Astrocyte (in vitro differentiated cells and primary cell): ENCODE measurements around the gene POLN. TPM values are rescaled to one million over a fixed set of nuclear protein-coding genes. Genes with fewer than 3 reads are reported as not detected.

Experiments
- DNase-seq: peaks from one replicate; pipeline ENCODE4 v3.0.0-alpha.2; 2010; ENCODE audit warnings: low read depth
- FAIRE-seq: peaks from 2 replicates; lab custom pipeline; 2011; peaks lifted over from hg19 to GRCh38; lab: Jason Lieb, UNC
- H2AFZ ChIP-seq: 2 replicates; pipeline ENCODE4 v1.6.0; 2012; ENCODE audit warnings: low read depth, low read length, inconsistent platforms
- H3K27ac ChIP-seq: 2 replicates; pipeline ENCODE4 v1.5.1; 2011; ENCODE audit warnings: low read depth, low read length, inconsistent platforms
- H3K27me3 ChIP-seq: 2 replicates; pipeline ENCODE4 v1.6.0; 2011; ENCODE audit warnings: low read length, inconsistent platforms; ENCODE audit not compliant: insufficient read depth
- H3K36me3 ChIP-seq: 2 replicates; pipeline ENCODE4 v1.5.1; 2011; ENCODE audit warnings: low read length, inconsistent platforms; ENCODE audit not compliant: insufficient read depth
- H3K4me1 ChIP-seq: 2 replicates; pipeline ENCODE4 v1.5.1; 2011; ENCODE audit warnings: low read length, inconsistent platforms; ENCODE audit not compliant: insufficient read depth
- H3K4me2 ChIP-seq: 2 replicates; pipeline ENCODE4 v1.6.0; 2012; ENCODE audit warnings: low read length, inconsistent platforms
- H3K4me3 ChIP-seq: 2 replicates; pipeline ENCODE4 v1.5.1; 2011; ENCODE audit warnings: low read depth, mild to moderate bottlenecking, low read length, inconsistent platforms; ENCODE audit not compliant: insufficient read depth
- H3K79me2 ChIP-seq: 2 replicates; pipeline ENCODE4 v1.6.0; 2012; ENCODE audit warnings: mild to moderate bottlenecking, low read length, inconsistent platforms; ENCODE audit not compliant: insufficient read depth
- H3K9ac ChIP-seq: 2 replicates; pipeline ENCODE4 v1.6.0; 2012; ENCODE audit warnings: mild to moderate bottlenecking, low read length, inconsistent platforms
- H3K9me3 ChIP-seq: 2 replicates; pipeline ENCODE4 v1.5.1; 2012; ENCODE audit warnings: low read depth, mild to moderate bottlenecking, low read length, inconsistent platforms; ENCODE audit not compliant: insufficient read depth
- H4K20me1 ChIP-seq: 2 replicates; pipeline ENCODE4 v1.6.0; 2012; ENCODE audit warnings: low read length, inconsistent platforms; ENCODE audit not compliant: insufficient read depth
- H3K27ac Mint-ChIP-seq: one replicate; pipeline ENCODE4 v1.8.0; 2021; ENCODE audit warnings: mild to moderate bottlenecking, mixed read lengths; ENCODE audit not compliant: unreplicated experiment
- H3K27me3 Mint-ChIP-seq: one replicate; pipeline ENCODE4 v1.8.0; 2021; ENCODE audit warnings: low read depth, mixed read lengths; ENCODE audit not compliant: unreplicated experiment
- H3K36me3 Mint-ChIP-seq: one replicate; pipeline ENCODE4 v1.8.0; 2021; ENCODE audit warnings: low read depth, mixed read lengths; ENCODE audit not compliant: unreplicated experiment
- H3K4me1 Mint-ChIP-seq: one replicate; pipeline ENCODE4 v1.8.0; 2021; ENCODE audit warnings: low read depth, mixed read lengths; ENCODE audit not compliant: unreplicated experiment
- H3K4me3 Mint-ChIP-seq: one replicate; pipeline ENCODE4 v1.8.0; 2021; ENCODE audit warnings: mild to moderate bottlenecking, moderate library complexity, mixed read lengths; ENCODE audit not compliant: unreplicated experiment
- H3K9me3 Mint-ChIP-seq: one replicate; pipeline ENCODE4 v1.8.0; 2021; ENCODE audit warnings: mild to moderate bottlenecking, mixed read lengths; ENCODE audit not compliant: unreplicated experiment
- EZH2 ChIP-seq: IDR thresholded peaks from 2 replicates; pipeline ENCODE4 v1.6.1; 2012; ENCODE audit warnings: mild to moderate bottlenecking, low read length, inconsistent platforms; ENCODE audit not compliant: insufficient read depth
- total RNA-seq: library from RNA; stranded (reverse); gene quantifications from 2 replicates; pipeline ENCODE4 v1.2.1, GENCODE V29; 2021
- TF ChIP-seq, protein P1 (sequence below): IDR thresholded peaks from 2 replicates; pipeline ENCODE4 v1.5.1; 2011; ENCODE audit warnings: low read depth, mild to moderate bottlenecking, inconsistent platforms, low read length, moderate library complexity; ENCODE audit not compliant: insufficient read depth

Gene POLN
- total RNA-seq, 1 donor from 2014 or later, result 3.1 TPM

DNA sequence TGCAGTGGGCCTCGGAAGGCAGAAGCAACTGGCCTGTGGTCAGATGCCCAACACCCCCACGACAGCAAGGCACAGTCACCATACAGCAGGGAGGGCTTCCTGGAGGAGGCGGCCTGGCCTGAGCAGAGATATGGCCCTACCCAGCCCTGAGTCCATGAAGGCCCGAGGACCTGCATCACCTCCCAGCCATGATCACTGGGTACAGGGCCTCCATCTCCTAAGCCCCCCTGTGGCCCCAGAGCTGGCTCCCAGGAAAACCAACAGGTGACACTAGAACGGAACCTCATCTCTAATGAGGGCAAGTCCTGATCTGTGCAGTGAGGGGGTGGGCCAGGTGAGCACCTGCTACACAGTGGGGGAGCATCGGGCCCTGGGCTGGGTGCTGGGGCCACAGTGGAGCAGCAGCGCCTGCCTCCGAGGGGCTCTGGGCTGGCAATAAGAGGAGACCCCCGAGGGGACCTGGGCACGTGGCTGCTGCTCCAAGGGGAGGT is 46.2 kb upstream of the POLN start:
- no peak overlapping the region for H3K27ac Mint-ChIP-seq
- H3K4me1 Mint-ChIP-seq, result peaks cover 5% of the 10 kb centered on the region
- no peaks in the 10 kb centered on the region for H3K36me3 Mint-ChIP-seq
- no peak overlapping the region for H3K4me3 ChIP-seq
- H3K9me3 ChIP-seq, result no peaks in the 10 kb centered on the region
- H3K9me3 Mint-ChIP-seq, result peaks cover 2% of the 10 kb centered on the region
- no peak for TF ChIP-seq EZH2
- TF ChIP-seq, protein P1, sequence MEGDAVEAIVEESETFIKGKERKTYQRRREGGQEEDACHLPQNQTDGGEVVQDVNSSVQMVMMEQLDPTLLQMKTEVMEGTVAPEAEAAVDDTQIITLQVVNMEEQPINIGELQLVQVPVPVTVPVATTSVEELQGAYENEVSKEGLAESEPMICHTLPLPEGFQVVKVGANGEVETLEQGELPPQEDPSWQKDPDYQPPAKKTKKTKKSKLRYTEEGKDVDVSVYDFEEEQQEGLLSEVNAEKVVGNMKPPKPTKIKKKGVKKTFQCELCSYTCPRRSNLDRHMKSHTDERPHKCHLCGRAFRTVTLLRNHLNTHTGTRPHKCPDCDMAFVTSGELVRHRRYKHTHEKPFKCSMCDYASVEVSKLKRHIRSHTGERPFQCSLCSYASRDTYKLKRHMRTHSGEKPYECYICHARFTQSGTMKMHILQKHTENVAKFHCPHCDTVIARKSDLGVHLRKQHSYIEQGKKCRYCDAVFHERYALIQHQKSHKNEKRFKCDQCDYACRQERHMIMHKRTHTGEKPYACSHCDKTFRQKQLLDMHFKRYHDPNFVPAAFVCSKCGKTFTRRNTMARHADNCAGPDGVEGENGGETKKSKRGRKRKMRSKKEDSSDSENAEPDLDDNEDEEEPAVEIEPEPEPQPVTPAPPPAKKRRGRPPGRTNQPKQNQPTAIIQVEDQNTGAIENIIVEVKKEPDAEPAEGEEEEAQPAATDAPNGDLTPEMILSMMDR, result no peak
- no peaks in the 10 kb centered on the region for H3K27me3 ChIP-seq
- no peak overlapping the region for H3K4me3 Mint-ChIP-seq
- no peak for DNase-seq
- H3K36me3 ChIP-seq, result no peaks in the 10 kb centered on the region
- FAIRE-seq, result no peak
- no peaks in the 10 kb centered on the region for H4K20me1 ChIP-seq
- no peak overlapping the region for H3K27ac ChIP-seq
- no peaks in the 10 kb centered on the region for H3K79me2 ChIP-seq
- no peak overlapping the region for H2AFZ ChIP-seq
- peaks cover 29% of the 10 kb centered on the region for H3K27me3 Mint-ChIP-seq
- peaks cover 11% of the 10 kb centered on the region for H3K4me1 ChIP-seq
- no peak overlapping the region for H3K4me2 ChIP-seq
- H3K9ac ChIP-seq, result no peak overlapping the region

DNA sequence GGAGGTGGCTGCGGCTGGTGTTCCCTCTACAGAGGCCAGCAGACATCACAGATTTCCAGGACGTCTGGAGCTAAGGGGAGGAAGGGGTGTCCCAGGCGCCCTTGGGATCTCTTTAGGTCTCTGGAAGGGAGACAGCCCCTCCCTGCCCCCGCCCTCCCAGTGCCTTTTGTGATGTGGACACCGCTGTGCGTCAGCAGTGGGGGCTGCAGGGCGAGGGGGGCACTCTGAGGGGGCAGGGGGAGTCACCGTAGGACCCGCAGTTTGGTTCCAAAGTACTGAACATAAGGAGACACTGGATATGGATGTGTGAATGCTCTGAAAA is 45.6 kb upstream of the POLN start:
- Mint-ChIP-seq H3K9me3 (peaks cover under 1% of the 10 kb centered on the region), H3K27ac (no peak overlapping the region), H3K4me1 (peaks cover 5% of the 10 kb centered on the region), H3K4me3 (no peak overlapping the region), H3K27me3 (peaks cover 23% of the 10 kb centered on the region), H3K36me3 (no peaks in the 10 kb centered on the region)
- no peak overlapping the region for H3K4me2 ChIP-seq
- no peaks in the 10 kb centered on the region for H3K36me3 ChIP-seq
- no peak overlapping the region for H3K27ac ChIP-seq
- H3K9ac ChIP-seq, result no peak overlapping the region
- peaks cover 11% of the 10 kb centered on the region for H3K4me1 ChIP-seq
- no peak for TF ChIP-seq EZH2
- TF ChIP-seq, protein P1, result no peak
- H3K79me2 ChIP-seq, result no peaks in the 10 kb centered on the region
- H2AFZ ChIP-seq, result peak overlapping the region; percentile 11
- FAIRE-seq (no peak), DNase-seq (no peak)
- H4K20me1 ChIP-seq, result no peaks in the 10 kb centered on the region
- H3K9me3 ChIP-seq, result no peaks in the 10 kb centered on the region
- no peak overlapping the region for H3K4me3 ChIP-seq
- H3K27me3 ChIP-seq, result no peaks in the 10 kb centered on the region

DNA sequence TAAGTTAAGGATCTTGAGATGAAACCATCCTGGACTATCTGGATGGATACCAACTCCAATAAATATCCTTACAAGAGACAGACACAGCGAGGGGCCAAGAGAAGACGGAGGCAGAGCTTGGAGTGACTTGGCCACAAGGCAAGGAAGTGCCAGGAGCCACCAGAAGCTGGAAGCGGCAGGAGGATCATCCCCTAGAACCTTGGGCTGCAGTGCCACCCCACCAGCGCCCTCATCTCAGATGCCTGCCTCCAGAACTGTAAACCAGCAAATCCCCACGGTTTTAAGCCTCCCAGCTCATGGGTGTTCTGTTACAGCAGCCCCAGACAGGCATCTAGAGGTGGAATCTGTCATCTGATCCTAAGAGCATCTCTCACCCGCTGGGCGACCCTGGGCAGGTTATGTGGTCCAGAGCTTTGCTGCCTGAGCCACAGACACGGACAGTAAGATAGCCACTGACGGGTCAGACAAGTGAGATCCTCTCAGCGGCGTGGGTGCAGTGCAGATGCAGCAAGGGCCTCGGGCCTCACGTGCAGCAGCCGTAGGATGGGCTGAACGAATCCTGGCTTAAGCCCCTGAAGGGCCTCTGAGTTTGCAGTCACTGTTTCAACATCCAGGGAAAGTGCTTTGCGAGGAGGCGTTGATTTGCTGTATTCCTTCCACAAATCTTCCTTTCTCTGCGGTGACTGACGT is 45.1 kb upstream of the POLN start:
- TF ChIP-seq, protein P1, result no peak
- no peak for TF ChIP-seq EZH2
- H3K9me3 ChIP-seq, result no peaks in the 10 kb centered on the region
- no peaks in the 10 kb centered on the region for H3K79me2 ChIP-seq
- H2AFZ ChIP-seq, result peak overlapping the region; percentile 11
- no peak for FAIRE-seq
- Mint-ChIP-seq H3K27me3 (peaks cover 20% of the 10 kb centered on the region), H3K4me3 (no peak overlapping the region), H3K4me1 (peaks cover 5% of the 10 kb centered on the region), H3K9me3 (no peaks in the 10 kb centered on the region), H3K36me3 (no peaks in the 10 kb centered on the region), H3K27ac (no peak overlapping the region)
- no peak overlapping the region for H3K9ac ChIP-seq
- H3K4me3 ChIP-seq, result no peak overlapping the region
- H3K27ac ChIP-seq, result no peak overlapping the region
- H4K20me1 ChIP-seq, result no peaks in the 10 kb centered on the region
- no peaks in the 10 kb centered on the region for H3K36me3 ChIP-seq
- peaks cover 11% of the 10 kb centered on the region for H3K4me1 ChIP-seq
- no peak for DNase-seq
- no peak overlapping the region for H3K4me2 ChIP-seq
- H3K27me3 ChIP-seq, result no peaks in the 10 kb centered on the region
